ENCODE data around the gene FIGNL2. TPM values are rescaled to one million over a fixed set of nuclear protein-coding genes. Genes with fewer than 3 reads are reported as not detected.

Gene FIGNL2
- total RNA-seq, 2 experiments from 2014 or later = 0.17 to 0.19 TPM

DNA sequence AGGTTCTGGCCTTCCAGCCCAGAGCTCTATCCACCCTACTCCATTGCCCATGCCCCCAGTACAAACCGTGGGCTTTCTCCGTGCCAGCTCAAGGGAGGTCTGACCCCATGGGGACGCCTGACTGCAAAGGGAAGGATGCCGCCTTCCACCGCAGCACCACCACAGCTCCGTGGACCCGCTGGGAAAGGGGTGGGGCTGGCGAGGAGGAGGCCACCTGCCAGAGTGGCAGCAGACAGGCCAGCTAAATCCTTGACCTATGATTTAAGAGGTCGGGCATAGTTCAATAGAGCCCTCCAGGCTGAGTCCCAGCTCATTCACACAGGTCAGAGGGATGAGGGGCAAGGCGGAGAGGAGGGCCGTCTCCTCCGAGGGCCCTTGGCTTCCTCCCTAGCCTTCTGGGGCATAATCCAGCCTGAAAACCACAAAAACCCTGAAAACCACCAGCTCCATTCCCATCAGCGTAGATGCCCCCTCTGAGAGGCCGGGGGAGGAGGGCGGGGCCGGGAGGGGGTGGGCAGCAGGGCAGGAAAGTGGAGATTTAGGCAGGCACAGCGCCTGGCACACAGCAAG is 14.9 kb upstream of the FIGNL2 start:
- Mint-ChIP-seq H3K9me3 (no peaks in the 10 kb centered on the region), H3K36me3 (ENCODE audit: low read depth) (no peaks in the 10 kb centered on the region), H3K27ac (no peak overlapping the region), H3K4me3 (no peak overlapping the region), H3K27me3 (peaks cover 54% of the 10 kb centered on the region), H3K4me1 (peaks cover 9% of the 10 kb centered on the region)
- DNase-seq = no peak
- ChIA-PET POLR2A (no interaction called here), CTCF (interaction anchor here (1.0 to 2.0 kb wide), 2 partner anchors 11 to 12 kb away, joined by 4 to 6 read pairs; no protein-coding TSS in a partner anchor)

DNA sequence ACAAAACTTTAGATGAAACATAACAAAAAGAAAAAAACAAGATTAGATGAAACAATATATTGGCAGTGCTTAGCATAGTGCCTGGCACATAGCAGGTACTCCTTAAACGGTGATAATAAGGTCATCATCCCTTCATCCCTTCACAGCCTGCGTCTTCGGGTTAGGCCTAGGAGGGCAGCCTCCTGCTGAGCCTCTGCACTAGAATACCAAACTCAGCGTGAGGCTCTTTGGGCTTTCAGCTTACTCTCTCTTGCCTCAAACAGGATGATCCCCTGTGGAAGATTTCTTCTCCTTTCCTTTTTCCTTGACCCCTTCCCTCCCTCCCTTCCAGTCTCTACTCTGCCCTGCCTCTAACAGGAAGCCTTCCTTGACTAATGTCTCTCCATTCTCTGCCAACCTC is 14.4 kb upstream of the FIGNL2 start:
- Mint-ChIP-seq H3K9me3 (no peaks in the 10 kb centered on the region), H3K4me3 (no peak overlapping the region), H3K36me3 (ENCODE audit: low read depth) (no peaks in the 10 kb centered on the region), H3K27ac (no peak overlapping the region), H3K27me3 (peaks cover 49% of the 10 kb centered on the region), H3K4me1 (peaks cover 9% of the 10 kb centered on the region)
- ChIA-PET POLR2A (no interaction called here), CTCF (interaction anchor here (1.0 to 2.0 kb wide), 2 partner anchors 11 to 12 kb away, joined by 4 to 6 read pairs; no protein-coding TSS in a partner anchor)
- no peak for DNase-seq

DNA sequence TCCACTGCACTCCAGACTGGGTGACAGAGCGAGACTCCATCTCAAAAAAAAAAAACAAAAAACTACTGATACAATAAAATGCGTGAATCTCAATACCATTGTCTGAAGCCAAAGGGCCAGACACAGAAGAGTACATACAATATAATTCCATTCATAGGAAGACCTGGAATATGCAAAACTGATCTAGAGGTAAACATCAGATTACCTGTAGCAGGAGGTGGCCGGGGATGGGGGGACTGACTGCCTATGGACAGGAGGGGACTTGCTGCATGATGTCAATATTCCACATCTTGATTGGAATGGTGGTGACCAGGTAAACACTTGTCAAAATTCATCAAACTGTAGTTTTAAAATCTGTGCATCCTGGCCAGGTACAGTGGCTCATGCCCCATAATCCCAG is 12.5 kb upstream of the FIGNL2 start:
- no peak for DNase-seq
- POLR2A ChIA-PET = no interaction called here
- Mint-ChIP-seq H3K4me1 (peaks cover 9% of the 10 kb centered on the region), H3K27ac (no peak overlapping the region), H3K9me3 (no peaks in the 10 kb centered on the region), H3K36me3 (ENCODE audit: low read depth) (no peaks in the 10 kb centered on the region), H3K27me3 (peaks cover 53% of the 10 kb centered on the region), H3K4me3 (no peak overlapping the region)
- CTCF ChIA-PET = interaction anchor here (0.6 kb wide), 1 partner anchor 17 kb away, joined by 3 read pairs; no protein-coding TSS in a partner anchor

DNA sequence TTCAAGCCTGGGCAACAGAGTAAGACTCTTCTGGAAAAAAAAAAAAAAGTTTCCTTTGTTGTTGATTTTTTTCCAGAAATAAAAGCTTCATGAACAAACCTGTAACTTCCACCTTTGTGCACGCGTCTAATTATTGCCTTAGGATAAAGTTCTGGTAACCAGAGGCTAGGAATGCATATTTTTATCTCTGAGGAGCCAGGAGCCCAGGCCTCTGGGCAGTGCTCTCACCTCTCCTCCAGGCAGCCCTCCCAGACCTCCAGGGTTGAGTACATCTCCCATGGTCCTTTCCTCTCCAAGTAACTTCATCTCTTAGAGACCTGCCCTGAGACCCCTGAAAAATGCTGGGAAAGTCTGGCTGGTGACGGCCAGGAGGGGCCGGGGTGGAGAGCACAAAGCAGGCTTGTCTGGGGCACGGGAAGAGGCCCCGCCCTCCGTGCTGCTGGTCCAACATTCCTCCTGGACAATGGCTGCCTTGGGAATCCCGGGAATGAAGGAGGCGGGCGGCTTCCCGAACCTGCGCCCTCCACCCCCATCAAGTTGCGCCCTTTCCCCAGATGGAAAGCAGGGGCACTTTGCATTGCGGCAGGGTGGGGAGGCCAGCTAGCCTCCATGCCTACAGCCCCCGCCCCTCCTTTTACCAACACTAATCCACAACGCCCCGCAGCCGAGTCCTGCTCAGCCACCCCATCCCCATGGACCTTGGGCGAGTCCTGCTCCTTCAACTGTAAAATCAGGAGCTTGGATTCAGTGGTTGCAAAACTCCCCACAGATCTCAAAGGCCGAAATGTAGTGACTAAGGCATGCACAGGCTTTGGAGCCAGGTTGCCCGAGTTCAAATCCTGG is 7.3 kb upstream of the FIGNL2 start:
- Mint-ChIP-seq H3K9me3 (no peaks in the 10 kb centered on the region), H3K27me3 (peaks cover 35% of the 10 kb centered on the region), H3K36me3 (ENCODE audit: low read depth) (no peaks in the 10 kb centered on the region), H3K4me3 (no peak overlapping the region), H3K4me1 (peaks cover 10% of the 10 kb centered on the region), H3K27ac (no peak overlapping the region)
- DNase-seq = no peak
- ChIA-PET POLR2A (no interaction called here), CTCF (no interaction called here)

DNA sequence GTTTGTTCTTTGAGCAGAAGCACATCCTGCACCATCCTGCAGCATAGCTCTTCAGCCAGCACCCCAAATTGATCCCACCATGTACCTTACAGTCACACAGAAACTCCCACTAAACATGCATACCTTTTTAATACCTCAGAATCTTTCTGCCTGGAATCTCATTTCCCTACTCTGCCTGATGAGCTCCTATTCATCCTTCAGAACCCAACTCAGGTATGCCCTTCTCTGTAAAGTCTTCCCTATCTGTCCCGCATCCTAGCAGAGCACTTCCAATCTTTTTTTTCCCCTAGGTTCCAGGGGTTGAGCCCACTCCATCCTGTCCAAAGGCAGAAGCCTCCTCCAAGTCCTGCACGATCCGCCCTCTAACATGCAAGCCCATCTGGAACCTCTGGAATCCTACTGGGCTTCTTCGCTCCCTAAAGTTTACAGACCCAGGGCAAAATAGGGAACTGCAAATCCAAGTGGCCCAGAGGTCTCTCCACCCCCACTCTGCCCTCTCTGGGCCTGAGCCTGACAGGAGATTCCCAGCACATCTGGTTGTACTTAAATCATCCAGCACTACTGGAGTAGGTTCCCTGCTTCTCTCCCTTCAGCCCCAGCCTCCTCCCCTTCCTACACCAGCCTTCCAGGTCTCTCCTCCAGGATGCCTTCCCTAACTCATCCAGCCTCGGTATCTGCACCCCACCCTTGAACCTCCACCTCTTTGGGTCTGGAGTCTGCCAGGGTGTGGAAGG is 4.1 kb upstream of the FIGNL2 start:
- peaks cover 10% of the 10 kb centered on the region for H3K4me1 Mint-ChIP-seq
- H3K27ac Mint-ChIP-seq = no peak overlapping the region
- H3K9me3 Mint-ChIP-seq = no peaks in the 10 kb centered on the region
- no peak overlapping the region for H3K4me3 Mint-ChIP-seq
- H3K36me3 Mint-ChIP-seq (ENCODE audit: low read depth) = no peaks in the 10 kb centered on the region
- ChIA-PET POLR2A (no interaction called here), CTCF (interaction anchor here (1.3 kb wide), 1 partner anchor 10 kb away, joined by 4 read pairs; no protein-coding TSS in a partner anchor)
- DNase-seq = no peak
- H3K27me3 Mint-ChIP-seq = peaks cover 40% of the 10 kb centered on the region

DNA sequence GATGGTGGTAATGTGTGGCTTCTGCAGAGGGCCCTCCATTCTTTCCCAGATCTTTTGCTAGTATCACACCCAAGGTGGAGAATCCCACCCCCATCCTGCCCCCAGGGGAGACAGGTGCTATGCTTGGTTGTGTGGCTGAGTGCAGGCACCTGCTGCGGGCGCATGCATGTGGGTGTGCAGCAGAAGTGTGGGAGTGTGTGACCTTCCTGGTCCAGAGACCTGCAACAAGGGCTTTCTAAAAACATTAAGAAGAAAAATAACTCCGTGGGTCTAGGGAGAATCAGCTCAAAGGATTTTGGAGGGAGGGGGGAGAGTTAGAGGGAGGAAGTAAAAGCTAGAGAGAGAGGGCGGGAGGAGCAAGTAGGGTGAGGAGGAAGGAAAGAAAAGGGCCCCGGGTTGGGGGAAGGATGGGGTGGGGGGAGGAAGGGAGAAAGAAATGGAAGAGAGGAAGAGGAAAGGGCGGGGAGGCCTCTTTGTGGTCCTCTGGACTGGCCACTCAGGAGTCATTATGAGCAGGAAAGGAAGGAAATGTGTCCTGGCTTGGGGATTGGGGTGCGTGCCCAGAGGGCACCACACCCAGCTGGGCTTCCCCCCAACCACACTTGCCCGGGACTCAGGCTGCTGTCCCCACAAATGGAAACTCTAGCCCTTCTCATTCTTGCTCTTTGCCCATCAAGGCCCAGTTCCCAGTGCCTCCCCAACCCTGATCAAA is 3.1 kb upstream of the FIGNL2 start:
- Mint-ChIP-seq H3K9me3 (no peaks in the 10 kb centered on the region), H3K36me3 (ENCODE audit: low read depth) (no peaks in the 10 kb centered on the region), H3K27ac (no peak overlapping the region), H3K4me1 (peaks cover 12% of the 10 kb centered on the region), H3K27me3 (peaks cover 39% of the 10 kb centered on the region), H3K4me3 (no peak overlapping the region)
- ChIA-PET CTCF (interaction anchor here (0.8 to 1.3 kb wide), 3 partner anchors 9 to 11 kb away, joined by 3 to 4 read pairs (median 3); no protein-coding TSS in a partner anchor), POLR2A (no interaction called here)
- DNase-seq = no peak

DNA sequence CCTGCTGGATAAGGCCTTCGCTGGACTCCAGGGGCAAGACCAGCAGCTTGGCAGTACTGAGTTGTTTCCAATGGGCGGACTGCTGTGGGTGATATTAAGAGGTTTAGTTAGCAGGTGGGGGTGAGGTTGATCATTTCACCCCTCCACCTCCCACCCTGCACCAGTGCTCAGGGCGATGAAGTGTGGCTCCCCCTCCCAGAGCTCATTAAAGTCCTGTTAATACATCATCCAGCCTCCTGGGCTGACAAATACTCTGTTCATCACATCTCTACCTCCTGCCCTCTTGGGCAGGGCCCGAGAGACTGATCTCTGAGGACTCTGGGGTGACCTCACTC is 2.4 kb upstream of the FIGNL2 start:
- no peak overlapping the region for H3K4me3 Mint-ChIP-seq
- no peak overlapping the region for H3K27ac Mint-ChIP-seq
- ChIA-PET CTCF (interaction anchor here (0.6 to 1.5 kb wide), 3 partner anchors 8 to 21 kb away, joined by 3 to 4 read pairs (median 3); no protein-coding TSS in a partner anchor), POLR2A (no interaction called here)
- peaks cover 41% of the 10 kb centered on the region for H3K27me3 Mint-ChIP-seq
- peaks cover 14% of the 10 kb centered on the region for H3K4me1 Mint-ChIP-seq
- no peaks in the 10 kb centered on the region for H3K36me3 Mint-ChIP-seq (ENCODE audit: low read depth)
- no peaks in the 10 kb centered on the region for H3K9me3 Mint-ChIP-seq
- DNase-seq = no peak

DNA sequence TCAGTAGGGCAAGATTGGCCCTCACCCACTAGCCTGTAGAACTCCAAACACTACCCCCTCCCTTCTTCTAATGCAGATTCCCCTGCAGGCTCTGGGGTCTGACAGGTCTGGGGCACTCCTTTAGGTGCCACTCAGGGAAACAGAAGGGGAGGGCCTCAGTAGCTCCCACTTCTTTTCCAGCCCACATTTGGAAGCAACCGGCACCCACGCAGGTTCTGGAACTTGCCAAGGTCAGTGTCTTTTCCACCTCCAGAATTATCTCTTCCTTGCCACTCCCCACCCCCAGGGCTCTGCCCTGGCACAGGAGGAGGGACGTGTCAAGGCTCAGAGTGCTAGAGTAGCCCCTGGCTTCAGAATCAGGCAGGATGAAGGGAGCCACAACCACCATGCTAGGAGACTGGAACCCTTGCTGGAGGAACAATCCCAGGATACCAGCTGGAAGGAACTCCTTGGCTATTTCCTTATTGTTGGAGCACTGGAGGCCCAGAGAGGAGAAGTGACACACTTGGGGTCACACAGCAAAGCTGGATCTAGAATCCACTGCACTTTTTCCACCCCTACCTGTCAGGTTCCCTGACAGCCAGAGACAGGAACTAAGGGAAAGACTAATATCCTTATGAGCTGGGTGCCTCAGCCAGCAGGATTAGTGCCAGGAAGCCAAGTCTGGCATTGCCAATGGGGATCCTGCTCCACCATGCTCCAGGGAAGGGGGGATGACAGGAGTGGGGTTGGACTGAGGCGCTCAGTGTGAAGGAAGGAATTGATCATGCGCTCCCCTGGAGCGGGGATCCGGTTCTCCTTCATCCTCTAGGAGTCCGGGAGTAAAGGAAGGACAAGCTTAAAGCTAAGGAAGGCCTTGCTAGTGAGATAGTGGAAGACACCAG is 1.8 kb upstream of the FIGNL2 start:
- Mint-ChIP-seq H3K9me3 (no peaks in the 10 kb centered on the region), H3K36me3 (ENCODE audit: low read depth) (no peaks in the 10 kb centered on the region), H3K4me1 (peaks cover 14% of the 10 kb centered on the region), H3K4me3 (no peak overlapping the region), H3K27me3 (peaks cover 48% of the 10 kb centered on the region), H3K27ac (no peak overlapping the region)
- no peak for DNase-seq
- CTCF ChIA-PET = interaction anchor here (0.6 to 1.5 kb wide), 4 partner anchors 8 to 20 kb away, joined by 3 to 4 read pairs (median 4); no protein-coding TSS in a partner anchor
- POLR2A ChIA-PET = no interaction called here

DNA sequence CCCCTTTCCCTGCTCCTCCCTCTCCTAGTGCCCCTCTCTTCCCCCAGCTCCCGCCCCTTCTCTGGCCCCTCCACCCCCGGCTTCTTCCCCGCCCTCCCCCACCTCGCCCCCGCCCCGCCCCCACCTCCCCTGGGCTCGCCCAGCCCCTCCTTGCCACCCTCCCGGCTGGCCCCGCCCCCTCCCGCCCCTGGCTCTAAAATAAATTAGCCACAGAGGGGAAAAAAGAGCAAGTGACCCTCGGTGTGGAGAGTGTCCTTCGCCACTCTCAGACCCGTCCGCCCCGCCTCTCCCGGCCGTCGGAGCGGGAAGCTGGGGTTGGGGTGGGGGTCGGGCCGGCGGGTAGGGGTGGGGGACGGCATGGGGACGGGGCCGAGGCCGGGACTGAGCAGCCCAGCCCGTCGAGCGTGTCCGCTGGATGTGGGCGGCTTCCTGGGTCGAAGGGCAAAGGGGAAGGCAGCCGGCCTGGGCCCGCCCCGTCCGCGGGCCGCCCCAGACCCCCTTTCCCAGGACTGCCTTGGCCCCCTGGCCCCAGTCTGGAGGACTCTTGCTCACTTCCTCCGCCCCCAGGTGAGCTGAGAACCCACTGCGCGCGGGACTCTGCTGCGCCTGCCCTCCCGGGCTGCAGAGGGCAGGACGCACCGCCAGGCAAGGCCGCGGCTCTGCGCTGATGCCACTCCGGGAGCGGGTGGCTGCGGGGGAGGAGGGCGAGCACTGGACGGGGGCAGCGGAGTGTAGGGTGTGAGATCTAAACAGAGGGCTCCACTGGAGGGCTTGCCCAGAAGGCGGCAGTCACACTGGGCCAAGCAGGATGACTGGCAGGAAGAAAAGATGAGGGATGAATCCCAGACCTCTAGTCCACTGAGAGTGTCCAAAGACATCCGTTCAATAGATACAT is 570 bp upstream of the FIGNL2 start:
- H3K36me3 Mint-ChIP-seq (ENCODE audit: low read depth) = no peaks in the 10 kb centered on the region
- peaks cover 60% of the 10 kb centered on the region for H3K27me3 Mint-ChIP-seq
- POLR2A ChIA-PET = no interaction called here
- peaks cover 14% of the 10 kb centered on the region for H3K4me1 Mint-ChIP-seq
- no peak overlapping the region for H3K4me3 Mint-ChIP-seq
- H3K27ac Mint-ChIP-seq = no peak overlapping the region
- no peaks in the 10 kb centered on the region for H3K9me3 Mint-ChIP-seq
- CTCF ChIA-PET = no interaction called here
- DNase-seq = no peak

DNA sequence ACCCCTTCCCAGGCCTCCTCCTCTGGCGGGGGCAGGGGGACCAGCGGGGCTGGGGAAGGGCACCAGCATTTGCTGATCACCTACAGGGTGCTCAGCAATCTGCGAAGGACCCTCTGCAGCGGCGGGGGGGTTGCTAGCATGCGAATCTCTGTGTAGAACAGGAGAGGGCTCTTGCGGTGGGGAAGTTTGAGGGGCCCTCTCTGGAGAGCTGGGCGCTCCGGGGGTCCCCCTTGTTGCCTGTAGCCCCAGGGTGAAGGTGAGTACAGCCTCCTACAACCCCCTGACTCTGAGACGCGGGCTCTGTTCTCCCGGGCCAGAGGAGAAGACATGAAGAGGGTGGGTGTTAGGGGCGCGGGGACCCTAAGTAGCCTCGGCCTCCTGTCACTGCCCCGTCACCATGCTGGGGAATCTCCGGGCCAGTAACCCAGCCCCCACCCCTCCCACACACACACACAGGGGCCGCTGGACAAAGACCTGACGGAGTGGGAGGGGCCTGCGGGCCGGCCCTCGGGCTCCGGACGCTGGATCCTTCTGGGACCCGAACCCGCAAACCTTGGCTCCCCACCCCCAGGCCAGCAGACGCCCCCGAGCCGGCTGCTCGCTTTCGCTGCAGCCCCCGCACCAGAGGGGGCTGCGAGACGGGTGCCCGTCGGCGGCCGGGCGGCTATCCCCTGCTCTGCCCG is 734 bp downstream of the FIGNL2 start:
- peaks cover 14% of the 10 kb centered on the region for H3K4me1 Mint-ChIP-seq
- ChIA-PET CTCF (no interaction called here), POLR2A (no interaction called here)
- no peaks in the 10 kb centered on the region for H3K36me3 Mint-ChIP-seq (ENCODE audit: low read depth)
- H3K4me3 Mint-ChIP-seq = no peak overlapping the region
- H3K9me3 Mint-ChIP-seq = no peaks in the 10 kb centered on the region
- H3K27me3 Mint-ChIP-seq = peaks cover 62% of the 10 kb centered on the region
- no peak overlapping the region for H3K27ac Mint-ChIP-seq
- no peak for DNase-seq
